Measurements from ENCODE around the gene ARIH1. TPM values are rescaled to one million over a fixed set of nuclear protein-coding genes. Genes with fewer than 3 reads are reported as not detected.

The ARIH1 gene
- total RNA-seq, 4 donors from 2014 or later, result 28.2 to 215 (median 53.7) TPM

DNA sequence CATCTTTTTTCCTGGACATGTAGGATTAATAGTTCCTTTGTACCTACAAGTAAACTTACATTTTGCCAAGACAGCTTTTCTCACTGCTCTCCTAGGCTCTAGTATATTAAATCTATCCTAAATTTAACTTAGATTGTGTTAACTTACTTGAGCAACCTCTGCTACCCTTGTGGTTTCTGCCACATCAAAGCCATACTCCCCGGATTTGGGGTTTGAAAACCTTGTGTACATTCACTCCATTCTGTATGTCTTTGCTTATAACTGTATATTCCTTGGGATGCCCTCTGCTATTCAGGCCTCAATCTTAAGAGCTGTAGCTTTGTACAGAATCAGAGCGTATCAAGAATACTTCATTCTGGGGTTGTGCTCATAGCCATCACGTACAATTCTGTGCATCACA is 60.4 kb downstream of the ARIH1 start:
- no peak for DNase-seq
- intact Hi-C loops (cut with DNase I; ENCODE audit: low total_unique reads), result no loop called here

GRCh38 chr15:72535911-72536310 is 61.8 kb downstream of the ARIH1 start:
- H3K27ac ChIP-seq, result no peak overlapping the region
- intact Hi-C loops (cut with DNase I; ENCODE audit: low total_unique reads), result no loop called here
- H3K4me1 ChIP-seq, result no peaks in the 10 kb centered on the region
- no peaks in the 10 kb centered on the region for H3K27me3 ChIP-seq
- no peaks in the 10 kb centered on the region for H3K36me3 ChIP-seq
- no peaks in the 10 kb centered on the region for H3K9me3 ChIP-seq
- no peak overlapping the region for H3K4me3 ChIP-seq
- DNase-seq, result no peak
- TF ChIP-seq POLR2A (IDR thresholded peaks at IDR 0.05), result no peak
- TF ChIP-seq, protein P1, sequence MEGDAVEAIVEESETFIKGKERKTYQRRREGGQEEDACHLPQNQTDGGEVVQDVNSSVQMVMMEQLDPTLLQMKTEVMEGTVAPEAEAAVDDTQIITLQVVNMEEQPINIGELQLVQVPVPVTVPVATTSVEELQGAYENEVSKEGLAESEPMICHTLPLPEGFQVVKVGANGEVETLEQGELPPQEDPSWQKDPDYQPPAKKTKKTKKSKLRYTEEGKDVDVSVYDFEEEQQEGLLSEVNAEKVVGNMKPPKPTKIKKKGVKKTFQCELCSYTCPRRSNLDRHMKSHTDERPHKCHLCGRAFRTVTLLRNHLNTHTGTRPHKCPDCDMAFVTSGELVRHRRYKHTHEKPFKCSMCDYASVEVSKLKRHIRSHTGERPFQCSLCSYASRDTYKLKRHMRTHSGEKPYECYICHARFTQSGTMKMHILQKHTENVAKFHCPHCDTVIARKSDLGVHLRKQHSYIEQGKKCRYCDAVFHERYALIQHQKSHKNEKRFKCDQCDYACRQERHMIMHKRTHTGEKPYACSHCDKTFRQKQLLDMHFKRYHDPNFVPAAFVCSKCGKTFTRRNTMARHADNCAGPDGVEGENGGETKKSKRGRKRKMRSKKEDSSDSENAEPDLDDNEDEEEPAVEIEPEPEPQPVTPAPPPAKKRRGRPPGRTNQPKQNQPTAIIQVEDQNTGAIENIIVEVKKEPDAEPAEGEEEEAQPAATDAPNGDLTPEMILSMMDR (IDR thresholded peaks at IDR 0.05), result no peak

More for the DNA sequence above, 60.4 kb downstream of the ARIH1 start:
- no peaks in the 10 kb centered on the region for H3K36me3 ChIP-seq
- H3K27ac ChIP-seq, result no peak overlapping the region
- H3K27me3 ChIP-seq, result no peaks in the 10 kb centered on the region
- H3K9me3 ChIP-seq, result no peaks in the 10 kb centered on the region
- no peaks in the 10 kb centered on the region for H3K4me1 ChIP-seq
- TF ChIP-seq, protein P1 (IDR thresholded peaks at IDR 0.05), result no peak
- TF ChIP-seq POLR2A (IDR thresholded peaks at IDR 0.05), result no peak
- H3K4me3 ChIP-seq, result no peak overlapping the region

DNA sequence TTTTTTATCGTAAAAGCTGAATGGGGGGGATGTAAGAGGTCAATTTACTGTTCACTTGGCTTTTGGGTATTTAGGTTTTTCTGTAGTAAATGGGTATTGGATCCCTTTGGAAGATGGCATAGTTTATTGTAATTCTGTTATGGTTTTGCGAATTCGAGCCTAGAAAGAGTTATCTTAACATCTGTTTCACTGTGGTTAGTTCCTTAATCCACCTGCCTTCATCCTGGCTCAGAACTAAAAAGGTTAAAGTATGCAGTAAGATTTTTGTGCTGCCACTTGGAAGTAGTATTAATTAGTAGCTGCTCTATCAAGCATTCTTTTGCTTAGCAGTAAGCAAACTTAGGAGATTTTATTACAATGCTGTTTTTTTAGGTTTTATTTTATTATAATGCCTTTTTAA is 62.4 kb downstream of the ARIH1 start:
- Histone ChIP-seq H3K36me3 (no peaks in the 10 kb centered on the region), H3K4me3 (no peak overlapping the region), H3K27ac (no peak overlapping the region), H3K9me3 (no peaks in the 10 kb centered on the region), H3K4me1 (no peaks in the 10 kb centered on the region), H3K27me3 (no peaks in the 10 kb centered on the region)
- TF ChIP-seq, protein P1 (IDR thresholded peaks at IDR 0.05), result no peak
- intact Hi-C loops (cut with DNase I; ENCODE audit: low total_unique reads), result no loop called here
- no peak for DNase-seq

DNA sequence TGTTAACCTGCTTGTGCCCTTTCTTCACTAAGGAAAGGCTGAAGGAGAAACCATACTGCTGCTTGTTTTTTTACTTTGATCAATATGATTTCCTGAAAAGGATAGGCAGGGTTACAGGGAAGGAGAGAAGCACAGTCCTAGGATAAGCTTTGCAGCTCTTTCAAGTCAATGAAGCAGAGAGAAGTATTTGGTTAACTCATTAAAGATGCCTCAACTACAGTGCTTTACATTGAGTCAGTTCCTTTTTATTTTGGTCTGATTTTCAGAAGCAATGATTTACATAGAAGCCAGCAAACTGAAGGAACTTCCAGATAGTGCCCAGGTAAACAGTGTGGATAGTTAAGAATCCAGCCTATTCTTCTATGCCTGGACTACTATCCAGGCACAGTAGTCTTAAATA is 64.8 kb downstream of the ARIH1 start:
- TF ChIP-seq, protein P1 (IDR thresholded peaks at IDR 0.05), result no peak
- TF ChIP-seq POLR2A (IDR thresholded peaks at IDR 0.05), result no peak
- Histone ChIP-seq H3K27ac (no peak overlapping the region), H3K4me1 (no peaks in the 10 kb centered on the region), H3K4me3 (no peak overlapping the region), H3K9me3 (no peaks in the 10 kb centered on the region), H3K36me3 (no peaks in the 10 kb centered on the region), H3K27me3 (no peaks in the 10 kb centered on the region)
- intact Hi-C loops (cut with DNase I; ENCODE audit: low total_unique reads), result no loop called here
- no peak for DNase-seq

DNA sequence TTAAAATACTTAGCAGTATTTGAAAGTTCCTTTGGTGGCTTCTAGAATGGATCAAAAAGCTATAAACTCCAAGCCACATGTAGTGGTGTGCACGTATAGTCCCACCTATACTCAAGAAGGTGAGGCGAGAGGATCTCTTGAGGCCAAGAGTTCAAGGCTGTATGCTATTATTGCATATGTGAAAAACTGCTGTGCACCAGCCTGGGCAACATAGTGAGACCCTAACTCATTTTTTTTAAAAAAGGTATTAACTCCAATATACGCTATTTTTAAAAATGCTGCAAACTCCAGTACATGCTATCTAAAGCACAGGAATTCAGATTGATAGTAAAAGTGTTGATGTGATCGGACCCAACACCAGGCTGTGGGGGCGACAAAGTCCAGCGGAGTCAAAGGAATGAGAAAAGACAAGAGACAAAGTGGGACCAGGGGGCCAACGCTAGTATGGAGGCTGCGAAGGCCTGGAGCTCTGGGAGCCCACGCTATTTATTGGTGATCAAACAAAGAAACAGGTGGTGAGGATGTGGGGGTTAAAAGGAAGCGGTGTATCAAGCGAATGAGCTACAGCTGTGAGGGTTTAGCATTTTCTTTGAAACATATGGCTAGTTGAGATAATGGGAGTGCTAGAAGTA is 66.6 kb downstream of the ARIH1 start:
- no peak overlapping the region for H3K4me3 ChIP-seq
- intact Hi-C loops (cut with DNase I; ENCODE audit: low total_unique reads), result no loop called here
- no peaks in the 10 kb centered on the region for H3K4me1 ChIP-seq
- H3K27me3 ChIP-seq, result no peaks in the 10 kb centered on the region
- no peaks in the 10 kb centered on the region for H3K36me3 ChIP-seq
- no peak for TF ChIP-seq POLR2A (IDR thresholded peaks at IDR 0.05)
- TF ChIP-seq, protein P1 (IDR thresholded peaks at IDR 0.05), result no peak
- DNase-seq, result no peak
- H3K9me3 ChIP-seq, result no peaks in the 10 kb centered on the region
- no peak overlapping the region for H3K27ac ChIP-seq

Data from uterus (tissue), 4 donors.